SK-N-SH (cell line): ENCODE data around the gene ANO6. TPM values are rescaled to one million over a fixed set of nuclear protein-coding genes. Genes with fewer than 3 reads are reported as not detected.

Experiments used
- CTCF ChIA-PET: fragments of 300-600, 350-600 bp; formaldehyde crosslinking; extraction: SDS; loops from one replicate; lab custom pipeline; 2021; lab: Yijun Ruan, JAX
- POLR2A ChIA-PET: fragments of 350-600 bp; sonication (Branson Sonifier 250); formaldehyde crosslinking; extraction: SDS; loops from one replicate; lab custom pipeline; 2020; ENCODE audit warnings: antibody characterized with exemption, inconsistent platforms; lab: Yijun Ruan, JAX
- DNase-seq: peaks from one replicate; pipeline ENCODE4 v3.0.0; 2012
- H2AFZ ChIP-seq: fragments of 200-600 bp; sonication (generic); 2 replicates; pipeline ENCODE4 v1.8.1; 2016; ENCODE audit warnings: antibody characterized with exemption, mild to moderate bottlenecking, low read depth
- H3F3A ChIP-seq: fragments of 200-600 bp; sonication (generic); replicated peaks from 2 replicates; pipeline ENCODE3; 2016; ENCODE audit warnings: antibody characterized with exemption, mild to moderate bottlenecking; ENCODE audit not compliant: insufficient read depth
- H3K27ac ChIP-seq, 2 experiments: fragments of 200-500 bp in 1 of 2; fragments of 200-600 bp in 1 of 2; sonication (Bioruptor generic) in 1 of 2; sonication (generic), shearing (Covaris generic) in 1 of 2; 2 replicates each; pipeline versions ENCODE4 v1.5.1 to v1.6.1; 2014 to 2016; ENCODE audit warnings: low read depth in 2 of 2, inconsistent platforms in 1 of 2, low read length in 1 of 2, mild to moderate bottlenecking in 1 of 2, mixed read lengths in 1 of 2
- H3K27me3 ChIP-seq: fragments of 200-600 bp; sonication (generic), shearing (Covaris generic); 2 replicates; pipeline ENCODE4 v1.6.1; 2016; ENCODE audit warnings: mixed run types; ENCODE audit not compliant: insufficient read depth
- H3K36me3 ChIP-seq, 2 experiments: fragments of 200-500 bp in 1 of 2; fragments of 200-600 bp in 1 of 2; sonication (Bioruptor generic) in 1 of 2; sonication (generic) in 1 of 2; replicated peaks in 1 of 2; 2 replicates each; pipeline versions ENCODE3 to v1.5.1; 2014 to 2016; ENCODE audit warnings: low read length in 1 of 2, mild to moderate bottlenecking in 1 of 2; ENCODE audit not compliant: insufficient read depth in 2 of 2, control insufficient read depth in 1 of 2
- H3K4me1 ChIP-seq, 2 experiments: fragments of 200-500 bp in 1 of 2; fragments of 200-600 bp in 1 of 2; sonication (Bioruptor generic) in 1 of 2; sonication (generic), shearing (Covaris generic) in 1 of 2; 2 replicates each; pipeline versions ENCODE4 v1.5.1 to v1.6.1; 2014 to 2016; ENCODE audit warnings: low read depth in 1 of 2, low read length in 1 of 2, mixed run types in 1 of 2; ENCODE audit not compliant: insufficient read depth in 2 of 2, control insufficient read depth in 1 of 2
- H3K4me2 ChIP-seq: fragments of 200-600 bp; sonication (generic), shearing (Covaris generic); 2 replicates; pipeline ENCODE4 v1.6.1; 2017; ENCODE audit warnings: mixed run types
- H3K4me3 ChIP-seq, 2 experiments: fragments of 200-500 bp in 1 of 2; fragments of 200-600 bp in 1 of 2; sonication (Bioruptor generic) in 1 of 2; sonication (generic), shearing (Covaris generic) in 1 of 2; 2 replicates each; pipeline versions ENCODE4 v1.5.1 to v1.8.1; 2014 to 2016; ENCODE audit warnings: low read depth in 2 of 2, inconsistent platforms in 1 of 2, low read length in 1 of 2, mild to moderate bottlenecking in 1 of 2, mixed read lengths in 1 of 2, moderate library complexity in 1 of 2
- H3K79me2 ChIP-seq: fragments of 200-600 bp; sonication (generic); 2 replicates; pipeline ENCODE4 v1.8.1; 2017; ENCODE audit warnings: mild to moderate bottlenecking; ENCODE audit not compliant: insufficient read depth
- H3K9ac ChIP-seq: fragments of 200-600 bp; sonication (generic); 2 replicates; pipeline ENCODE4 v1.6.1; 2017; ENCODE audit warnings: mixed run types
- H3K9me2 ChIP-seq: fragments of 200-600 bp; sonication (generic); 2 replicates; pipeline ENCODE4 v1.6.1; 2017; ENCODE audit warnings: mixed run types
- H3K9me3 ChIP-seq: fragments of 200-600 bp; sonication (generic); 2 replicates; pipeline ENCODE4 v1.6.1; 2017; ENCODE audit warnings: mixed run types, mild to moderate bottlenecking, moderate library complexity
- H4K20me1 ChIP-seq: fragments of 200-600 bp; sonication (generic); 2 replicates; pipeline ENCODE4 v1.6.1; 2017; ENCODE audit warnings: mild to moderate bottlenecking, mixed run types; ENCODE audit not compliant: insufficient read depth
- ELF1 ChIP-seq: IDR thresholded peaks from 2 replicates; pipeline ENCODE4 v1.4.0; 2012
- EZH2phosphoT487 ChIP-seq: fragments of 200-600 bp; sonication (generic); IDR thresholded peaks from 2 replicates; pipeline ENCODE4 v1.6.1; 2017; ENCODE audit warnings: low read depth, mixed run types, mild to moderate bottlenecking, antibody characterized with exemption, moderate library complexity, borderline replicate concordance
- FOXJ3 ChIP-seq: sonication (generic); formaldehyde crosslinking; IDR thresholded peaks from 2 replicates; pipeline ENCODE4 v1.5.1; 2020; ENCODE audit warnings: mild to moderate bottlenecking, missing genetic modification reagents
- GABPA ChIP-seq: IDR thresholded peaks from 2 replicates; pipeline ENCODE4 v1.4.0; 2012; ENCODE audit warnings: low read depth, mild to moderate bottlenecking
- MEF2A ChIP-seq: IDR thresholded peaks from 2 replicates; pipeline ENCODE4 v1.4.0; 2012; ENCODE audit warnings: low read depth, borderline replicate concordance
- MXI1 ChIP-seq: IDR thresholded peaks from 2 replicates; pipeline ENCODE4 v1.6.1; 2012; ENCODE audit warnings: mild to moderate bottlenecking, low read depth, low read length, improper control_type of control experiment
- NFIC ChIP-seq: IDR thresholded peaks from 2 replicates; pipeline ENCODE4 v1.4.0; 2012; ENCODE audit warnings: borderline replicate concordance
- POLR2AphosphoS5 ChIP-seq: IDR thresholded peaks from 2 replicates; pipeline ENCODE4 v1.6.1; 2012; ENCODE audit warnings: low read depth, low read length
- SIN3A ChIP-seq: IDR thresholded peaks from 2 replicates; pipeline ENCODE4 v1.6.1; 2012; ENCODE audit warnings: low read depth, mild to moderate bottlenecking, low read length, moderate library complexity, borderline replicate concordance
- YY1 ChIP-seq: IDR thresholded peaks from 2 replicates; pipeline ENCODE4 v1.4.0; 2012; ENCODE audit warnings: low read depth, mild to moderate bottlenecking
- WGBS: methylation state at CpG from one replicate; pipeline ENCODE4 v1.1.6; 2017; ENCODE audit warnings: low lambda C conversion rate; 5-methylcytosine and 5-hydroxymethylcytosine counted together
- polyA plus RNA-seq, 3 experiments: library from polyadenylated mRNA; depleted of rRNA; stranded (reverse); fragments of >200 nt; gene quantifications; 2 replicates each; pipeline ENCODE4 v1.2.3, GENCODE V29; 2012
- TF ChIP-seq, protein P1 (sequence below): IDR thresholded peaks from 2 replicates; pipeline ENCODE4; 2012
- TF ChIP-seq, protein P2 (sequence below): IDR thresholded peaks from 2 replicates; pipeline ENCODE4 v1.6.1; 2012; ENCODE audit warnings: mild to moderate bottlenecking, low read depth, low read length, moderate library complexity
- TF ChIP-seq, protein P3 (sequence below): IDR thresholded peaks from 2 replicates; pipeline ENCODE4 v1.4.0; 2012; ENCODE audit warnings: low read depth, borderline replicate concordance
- TF ChIP-seq, protein P4 (sequence below): IDR thresholded peaks from 2 replicates; pipeline ENCODE4 v1.4.0; 2012; ENCODE audit warnings: low read depth
- TF ChIP-seq, protein P5 (sequence below): fragments of 200-600 bp; sonication (generic); IDR thresholded peaks from 2 replicates; pipeline ENCODE4 v1.6.1; 2017; ENCODE audit warnings: antibody characterized with exemption, mild to moderate bottlenecking, moderate library complexity

Gene ANO6
- polyA plus RNA-seq, 1 of the 3 experiments (the other 2 are of a cell fraction), result 20.1 TPM

DNA sequence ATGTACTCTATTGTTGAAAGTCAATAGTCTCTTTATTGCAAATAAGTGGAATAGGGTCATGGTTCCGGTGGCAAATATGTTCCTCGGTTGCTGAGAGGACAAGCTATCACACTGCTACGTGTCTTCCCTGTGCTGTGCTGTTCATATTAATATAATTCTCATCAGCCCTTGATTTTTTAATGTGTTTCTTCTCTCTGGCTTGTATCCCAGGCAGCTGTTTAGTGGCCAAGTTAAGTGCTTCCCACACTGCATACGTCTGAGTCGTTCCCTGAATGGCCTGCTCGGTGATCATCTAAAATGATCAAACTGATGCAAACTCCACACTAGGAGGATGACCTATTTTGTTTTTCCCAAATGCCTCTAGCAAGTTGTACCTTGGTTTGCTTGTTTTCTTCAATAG lies 186.4 kb downstream of the ANO6 start:
- H3K36me3 ChIP-seq, result peaks cover 54 to 63% of the 10 kb centered on the region in 2 experiments
- H3K27ac ChIP-seq, result peak overlapping the region in 1 of 2 experiments; percentile 62; a peak in 2 of 4 replicates
- H3F3A ChIP-seq, result no peaks in the 10 kb centered on the region
- CTCF ChIA-PET, result interaction anchor here (1.0 to 2.3 kb wide), 2 partner anchors 133 to 326 kb away, joined by 3 to 5 read pairs; no protein-coding TSS in a partner anchor
- H3K4me3 ChIP-seq, result no peak overlapping the region
- H3K4me1 ChIP-seq, result peaks cover 0 to 10% of the 10 kb centered on the region in 2 experiments; a peak in 2 of 4 replicates
- DNase-seq, result no peak
- no peaks in the 10 kb centered on the region for H3K27me3 ChIP-seq
- H4K20me1 ChIP-seq, result no peaks in the 10 kb centered on the region
- WGBS, result 85% methylated on average over 6 of the region's 6 CpGs
- TF ChIP-seq, protein P1, sequence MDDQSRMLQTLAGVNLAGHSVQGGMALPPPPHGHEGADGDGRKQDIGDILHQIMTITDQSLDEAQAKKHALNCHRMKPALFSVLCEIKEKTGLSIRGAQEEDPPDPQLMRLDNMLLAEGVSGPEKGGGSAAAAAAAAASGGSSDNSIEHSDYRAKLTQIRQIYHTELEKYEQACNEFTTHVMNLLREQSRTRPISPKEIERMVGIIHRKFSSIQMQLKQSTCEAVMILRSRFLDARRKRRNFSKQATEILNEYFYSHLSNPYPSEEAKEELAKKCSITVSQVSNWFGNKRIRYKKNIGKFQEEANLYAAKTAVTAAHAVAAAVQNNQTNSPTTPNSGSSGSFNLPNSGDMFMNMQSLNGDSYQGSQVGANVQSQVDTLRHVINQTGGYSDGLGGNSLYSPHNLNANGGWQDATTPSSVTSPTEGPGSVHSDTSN, result no peak
- no peak for TF ChIP-seq YY1
- TF ChIP-seq FOXJ3 (CRISPR knock-in tag), result no peak
- TF ChIP-seq MEF2A, result no peak
- no peak for TF ChIP-seq POLR2AphosphoS5
- TF ChIP-seq, protein P2, sequence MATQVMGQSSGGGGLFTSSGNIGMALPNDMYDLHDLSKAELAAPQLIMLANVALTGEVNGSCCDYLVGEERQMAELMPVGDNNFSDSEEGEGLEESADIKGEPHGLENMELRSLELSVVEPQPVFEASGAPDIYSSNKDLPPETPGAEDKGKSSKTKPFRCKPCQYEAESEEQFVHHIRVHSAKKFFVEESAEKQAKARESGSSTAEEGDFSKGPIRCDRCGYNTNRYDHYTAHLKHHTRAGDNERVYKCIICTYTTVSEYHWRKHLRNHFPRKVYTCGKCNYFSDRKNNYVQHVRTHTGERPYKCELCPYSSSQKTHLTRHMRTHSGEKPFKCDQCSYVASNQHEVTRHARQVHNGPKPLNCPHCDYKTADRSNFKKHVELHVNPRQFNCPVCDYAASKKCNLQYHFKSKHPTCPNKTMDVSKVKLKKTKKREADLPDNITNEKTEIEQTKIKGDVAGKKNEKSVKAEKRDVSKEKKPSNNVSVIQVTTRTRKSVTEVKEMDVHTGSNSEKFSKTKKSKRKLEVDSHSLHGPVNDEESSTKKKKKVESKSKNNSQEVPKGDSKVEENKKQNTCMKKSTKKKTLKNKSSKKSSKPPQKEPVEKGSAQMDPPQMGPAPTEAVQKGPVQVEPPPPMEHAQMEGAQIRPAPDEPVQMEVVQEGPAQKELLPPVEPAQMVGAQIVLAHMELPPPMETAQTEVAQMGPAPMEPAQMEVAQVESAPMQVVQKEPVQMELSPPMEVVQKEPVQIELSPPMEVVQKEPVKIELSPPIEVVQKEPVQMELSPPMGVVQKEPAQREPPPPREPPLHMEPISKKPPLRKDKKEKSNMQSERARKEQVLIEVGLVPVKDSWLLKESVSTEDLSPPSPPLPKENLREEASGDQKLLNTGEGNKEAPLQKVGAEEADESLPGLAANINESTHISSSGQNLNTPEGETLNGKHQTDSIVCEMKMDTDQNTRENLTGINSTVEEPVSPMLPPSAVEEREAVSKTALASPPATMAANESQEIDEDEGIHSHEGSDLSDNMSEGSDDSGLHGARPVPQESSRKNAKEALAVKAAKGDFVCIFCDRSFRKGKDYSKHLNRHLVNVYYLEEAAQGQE, result no peak
- TF ChIP-seq EZH2phosphoT487, result no peak
- TF ChIP-seq GABPA, result no peak
- TF ChIP-seq, protein P3, sequence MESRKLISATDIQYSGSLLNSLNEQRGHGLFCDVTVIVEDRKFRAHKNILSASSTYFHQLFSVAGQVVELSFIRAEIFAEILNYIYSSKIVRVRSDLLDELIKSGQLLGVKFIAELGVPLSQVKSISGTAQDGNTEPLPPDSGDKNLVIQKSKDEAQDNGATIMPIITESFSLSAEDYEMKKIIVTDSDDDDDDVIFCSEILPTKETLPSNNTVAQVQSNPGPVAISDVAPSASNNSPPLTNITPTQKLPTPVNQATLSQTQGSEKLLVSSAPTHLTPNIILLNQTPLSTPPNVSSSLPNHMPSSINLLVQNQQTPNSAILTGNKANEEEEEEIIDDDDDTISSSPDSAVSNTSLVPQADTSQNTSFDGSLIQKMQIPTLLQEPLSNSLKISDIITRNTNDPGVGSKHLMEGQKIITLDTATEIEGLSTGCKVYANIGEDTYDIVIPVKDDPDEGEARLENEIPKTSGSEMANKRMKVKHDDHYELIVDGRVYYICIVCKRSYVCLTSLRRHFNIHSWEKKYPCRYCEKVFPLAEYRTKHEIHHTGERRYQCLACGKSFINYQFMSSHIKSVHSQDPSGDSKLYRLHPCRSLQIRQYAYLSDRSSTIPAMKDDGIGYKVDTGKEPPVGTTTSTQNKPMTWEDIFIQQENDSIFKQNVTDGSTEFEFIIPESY, result no peak
- TF ChIP-seq, protein P4, sequence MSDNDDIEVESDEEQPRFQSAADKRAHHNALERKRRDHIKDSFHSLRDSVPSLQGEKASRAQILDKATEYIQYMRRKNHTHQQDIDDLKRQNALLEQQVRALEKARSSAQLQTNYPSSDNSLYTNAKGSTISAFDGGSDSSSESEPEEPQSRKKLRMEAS, result no peak
- TF ChIP-seq SIN3A, result no peak
- no peak for TF ChIP-seq NFIC
- TF ChIP-seq, protein P5, sequence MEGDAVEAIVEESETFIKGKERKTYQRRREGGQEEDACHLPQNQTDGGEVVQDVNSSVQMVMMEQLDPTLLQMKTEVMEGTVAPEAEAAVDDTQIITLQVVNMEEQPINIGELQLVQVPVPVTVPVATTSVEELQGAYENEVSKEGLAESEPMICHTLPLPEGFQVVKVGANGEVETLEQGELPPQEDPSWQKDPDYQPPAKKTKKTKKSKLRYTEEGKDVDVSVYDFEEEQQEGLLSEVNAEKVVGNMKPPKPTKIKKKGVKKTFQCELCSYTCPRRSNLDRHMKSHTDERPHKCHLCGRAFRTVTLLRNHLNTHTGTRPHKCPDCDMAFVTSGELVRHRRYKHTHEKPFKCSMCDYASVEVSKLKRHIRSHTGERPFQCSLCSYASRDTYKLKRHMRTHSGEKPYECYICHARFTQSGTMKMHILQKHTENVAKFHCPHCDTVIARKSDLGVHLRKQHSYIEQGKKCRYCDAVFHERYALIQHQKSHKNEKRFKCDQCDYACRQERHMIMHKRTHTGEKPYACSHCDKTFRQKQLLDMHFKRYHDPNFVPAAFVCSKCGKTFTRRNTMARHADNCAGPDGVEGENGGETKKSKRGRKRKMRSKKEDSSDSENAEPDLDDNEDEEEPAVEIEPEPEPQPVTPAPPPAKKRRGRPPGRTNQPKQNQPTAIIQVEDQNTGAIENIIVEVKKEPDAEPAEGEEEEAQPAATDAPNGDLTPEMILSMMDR, result no peak
- TF ChIP-seq ELF1, result no peak
- TF ChIP-seq MXI1, result no peak
- no peak overlapping the region for H3K4me2 ChIP-seq
- H2AFZ ChIP-seq, result no peak overlapping the region
- H3K9me3 ChIP-seq, result no peaks in the 10 kb centered on the region
- POLR2A ChIA-PET, result no interaction called here
- no peak overlapping the region for H3K9ac ChIP-seq
- no peaks in the 10 kb centered on the region for H3K79me2 ChIP-seq
- no peaks in the 10 kb centered on the region for H3K9me2 ChIP-seq
